Measurements from ENCODE around the gene NAA60.

NAA60 gene

DNA sequence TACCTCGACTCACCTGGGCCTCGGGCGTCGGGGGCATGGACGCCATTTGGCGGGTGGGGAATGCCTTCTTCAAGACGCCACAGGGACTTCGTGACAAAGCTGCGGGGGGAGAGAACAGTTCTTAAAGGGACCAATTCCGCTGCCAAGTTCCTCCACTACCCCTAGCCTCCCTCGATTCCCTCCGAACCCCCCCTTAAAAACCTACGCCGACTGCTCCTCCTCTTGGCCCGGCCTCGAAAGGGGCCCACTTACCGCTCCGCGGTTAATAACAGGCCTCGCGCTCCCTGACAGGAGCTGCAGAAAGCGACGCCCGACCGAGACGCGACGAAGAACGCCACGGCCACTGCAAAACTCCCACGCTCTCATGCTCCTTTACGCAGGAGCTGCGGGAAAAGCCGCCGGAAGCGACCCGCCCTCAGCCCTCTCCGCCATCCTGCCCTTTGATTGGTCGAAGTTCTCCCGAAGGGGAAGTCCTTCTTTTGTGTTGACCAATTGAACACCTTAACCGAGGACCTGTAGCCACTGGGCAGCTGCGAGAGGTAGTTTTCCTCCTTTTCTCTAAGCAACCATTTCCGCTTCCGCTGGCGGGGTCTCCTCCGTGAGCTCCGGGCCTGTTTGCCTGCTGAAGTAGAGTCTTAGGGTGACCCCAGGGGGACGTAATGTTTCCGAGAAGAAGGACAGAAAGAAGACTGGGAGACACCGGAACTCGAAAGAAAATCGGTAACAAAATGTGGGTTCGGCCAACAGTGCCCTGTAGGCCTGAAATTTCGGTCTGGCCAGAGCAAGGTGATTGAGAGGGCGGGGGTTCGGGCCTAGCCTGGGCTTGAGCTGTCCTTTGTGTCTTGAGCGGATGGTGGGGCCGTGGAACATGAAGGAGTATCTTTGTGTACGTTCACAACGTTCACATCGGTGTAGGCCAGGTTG, at the start of gene NAA60, which contains the start of gene ZNF597:
NAA60 (plus strand) TSS at position 573 of the 924 bp plus-strand sequence. CDS start 32,548 bp downstream, outside the sequence.
ZNF597 (minus strand) TSS at position 397 of the 924 bp plus-strand sequence; CDS start at position 46, 351 bp downstream.
- peak; percentile 92 for DNase-seq

DNA sequence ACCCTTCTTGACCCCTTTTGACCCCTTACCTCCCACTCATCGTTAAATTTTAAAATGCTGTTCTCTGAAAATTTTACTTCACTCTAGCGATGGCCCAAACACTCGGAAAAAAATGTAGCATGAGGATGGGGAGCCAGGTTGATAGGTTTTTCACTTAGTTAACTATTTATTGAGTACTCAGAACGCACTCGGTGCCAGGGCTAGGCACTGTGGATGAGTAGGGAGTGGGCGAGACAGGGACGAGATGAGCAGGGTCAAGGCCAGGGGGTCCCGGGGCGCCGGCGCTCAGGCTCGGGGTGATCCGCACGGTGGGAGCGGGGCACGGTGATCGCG, 43.1 kb upstream of the NAA60 start:
- no peak for DNase-seq

DNA sequence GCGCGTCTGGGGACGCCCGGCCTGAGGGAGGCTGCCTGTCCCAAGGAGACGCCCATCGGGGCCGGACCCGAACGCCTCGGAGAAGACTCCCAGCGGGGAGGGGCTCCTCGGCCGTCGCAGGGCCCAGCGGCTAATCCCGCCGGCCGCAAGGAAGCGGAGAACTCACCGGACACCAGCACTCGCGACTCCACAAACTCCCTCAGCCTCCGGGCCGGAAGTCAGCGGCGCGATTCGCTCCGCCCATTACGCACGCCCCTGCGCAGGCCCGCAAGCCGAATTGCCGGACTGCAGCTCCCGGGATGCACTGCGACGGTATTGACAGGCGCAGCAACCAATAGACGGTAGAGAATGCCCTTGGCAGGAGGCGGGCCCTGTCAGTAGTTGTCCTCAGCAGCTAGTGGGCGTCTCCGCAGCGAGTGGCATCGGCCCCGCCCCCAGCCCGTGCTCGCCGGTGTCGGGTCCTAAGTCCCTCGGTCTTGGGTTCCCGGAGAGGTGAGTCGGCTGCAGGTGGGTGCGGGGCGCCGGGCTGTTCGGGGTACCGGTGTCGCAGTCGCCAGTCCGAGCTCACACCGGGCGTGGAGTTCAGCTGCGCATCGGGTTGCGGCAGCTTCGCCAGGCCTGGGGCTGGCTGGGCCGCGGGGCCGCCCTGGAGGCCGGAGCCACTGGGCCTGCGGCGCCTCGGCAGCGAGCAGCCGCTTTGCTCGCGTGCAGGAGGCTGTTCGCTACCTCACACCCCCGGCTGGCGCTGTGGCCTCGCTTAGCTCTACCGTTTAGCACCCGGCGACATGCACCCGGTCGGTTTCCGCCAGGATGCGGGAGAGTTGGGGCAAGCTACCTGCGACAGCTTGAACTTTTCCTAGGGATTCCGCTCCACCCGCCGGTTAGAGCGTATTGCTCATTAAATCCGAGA, 42.4 kb upstream of the NAA60 start, which contains the start of the genes ZNF174 and ZSCAN32:
ZNF174 (plus strand) TSS at position 437 of the 910 bp plus-strand sequence. CDS start 790 bp downstream, outside the sequence.
ZSCAN32 (minus strand) TSS at position 226 of the 910 bp plus-strand sequence. CDS start 3,447 bp downstream, outside the sequence.
- DNase-seq, result peak; percentile 100

DNA sequence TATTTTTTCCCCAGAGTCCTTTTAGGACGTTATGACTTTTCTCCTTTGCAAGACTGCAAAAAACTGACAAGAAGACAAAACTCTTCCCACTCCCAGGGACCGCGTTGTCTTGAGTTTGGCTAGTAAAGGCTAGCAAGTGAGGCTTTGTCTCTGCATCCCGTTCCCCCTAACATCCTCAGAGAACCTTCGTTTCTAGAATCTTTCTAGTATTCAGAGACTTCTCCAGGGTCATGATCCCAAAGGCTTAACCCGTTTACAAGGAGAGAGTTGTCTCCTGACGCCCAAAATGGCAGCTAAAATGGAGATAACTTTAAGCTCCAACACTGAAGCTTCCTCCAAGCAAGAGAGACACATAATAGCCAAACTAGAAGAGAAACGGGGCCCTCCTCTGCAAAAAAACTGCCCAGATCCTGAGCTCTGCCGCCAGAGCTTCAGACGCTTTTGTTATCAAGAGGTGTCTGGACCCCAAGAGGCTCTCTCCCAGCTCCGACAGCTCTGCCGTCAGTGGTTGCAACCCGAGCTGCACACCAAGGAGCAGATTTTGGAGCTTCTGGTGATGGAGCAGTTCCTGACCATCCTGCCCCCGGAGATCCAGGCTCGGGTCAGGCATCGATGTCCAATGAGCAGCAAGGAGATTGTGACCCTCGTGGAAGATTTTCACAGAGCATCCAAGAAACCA, 41.6 kb upstream of the NAA60 start:
- no peak for DNase-seq

DNA sequence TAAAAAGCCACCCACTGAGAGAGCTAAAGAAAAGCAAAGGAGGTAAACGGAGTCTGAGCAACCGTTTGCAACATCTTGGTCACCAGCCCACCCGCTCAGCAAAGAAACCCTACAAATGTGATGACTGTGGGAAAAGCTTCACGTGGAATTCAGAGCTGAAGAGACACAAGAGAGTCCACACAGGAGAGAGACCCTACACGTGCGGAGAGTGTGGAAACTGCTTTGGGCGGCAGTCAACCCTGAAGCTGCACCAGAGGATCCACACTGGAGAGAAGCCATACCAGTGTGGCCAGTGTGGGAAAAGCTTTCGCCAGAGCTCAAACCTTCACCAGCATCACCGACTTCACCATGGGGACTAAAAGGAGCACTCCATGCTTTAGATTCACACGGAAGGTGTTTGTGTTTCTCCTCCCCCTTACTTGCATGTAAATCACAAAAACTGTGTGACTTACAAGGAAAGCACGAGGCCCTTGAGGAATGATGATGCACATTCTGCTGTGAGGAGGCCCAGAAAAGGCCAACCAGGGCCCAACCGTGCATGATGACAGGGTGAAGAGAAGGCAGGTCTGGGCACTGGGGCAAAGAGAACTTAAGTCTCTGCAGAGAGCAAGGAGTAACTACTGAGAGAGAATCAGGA, 34.8 kb upstream of the NAA60 start:
- DNase-seq, result no peak

DNA sequence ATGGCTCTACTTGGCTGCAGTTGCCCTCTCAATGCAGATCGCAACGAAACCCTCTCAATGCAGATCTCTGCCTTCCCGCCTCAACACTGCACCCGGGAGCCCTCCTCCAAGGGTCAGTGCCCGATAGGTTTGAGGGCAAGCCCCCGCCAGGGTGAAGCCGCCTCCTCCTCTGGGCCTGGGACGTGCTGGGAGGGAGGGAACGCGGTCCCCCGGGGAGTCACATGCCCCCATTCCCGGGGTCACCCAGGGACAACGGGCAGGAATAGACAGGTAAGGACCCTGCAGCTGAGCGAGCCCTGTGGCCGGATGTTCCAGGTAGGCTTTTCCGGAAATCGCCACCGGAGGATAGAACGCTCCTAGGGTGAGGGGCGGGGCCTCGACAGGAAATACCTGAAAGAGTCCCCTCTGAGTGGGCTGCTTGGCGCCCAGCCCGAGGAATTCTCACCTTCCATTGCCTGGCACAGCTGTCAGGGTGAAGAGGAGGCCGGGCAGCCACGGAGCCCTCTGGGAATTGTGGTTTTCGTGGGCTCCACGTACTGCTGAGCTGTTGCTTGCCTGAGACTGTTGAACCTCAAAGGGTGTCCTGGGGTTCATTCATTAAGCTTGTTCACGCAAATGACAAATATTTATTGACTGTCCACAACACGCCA, 29.6 kb upstream of the NAA60 start:
- DNase-seq, result no peak

DNA sequence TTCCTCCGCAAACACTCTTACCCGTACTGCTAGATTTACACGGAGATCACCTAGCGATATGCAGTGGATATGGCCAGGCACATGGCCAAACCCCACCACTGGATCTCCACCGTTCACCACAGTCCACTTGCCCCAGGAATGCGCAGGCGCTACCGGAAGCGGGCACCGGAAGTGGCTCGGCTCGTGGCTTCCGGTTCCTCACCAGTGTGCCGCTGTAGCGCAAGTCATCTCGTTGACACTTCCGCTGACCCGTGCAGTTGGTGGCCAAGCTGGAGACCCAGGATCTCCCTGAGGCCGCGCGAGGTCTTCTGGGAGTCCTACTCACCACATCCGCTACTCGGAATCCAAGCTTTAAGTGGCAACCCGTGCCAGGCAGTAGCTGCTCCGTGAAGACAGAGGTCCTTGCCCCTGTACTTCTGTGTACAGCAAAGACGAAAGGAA, 11.7 kb upstream of the NAA60 start:
- peak; percentile 49 for DNase-seq

DNA sequence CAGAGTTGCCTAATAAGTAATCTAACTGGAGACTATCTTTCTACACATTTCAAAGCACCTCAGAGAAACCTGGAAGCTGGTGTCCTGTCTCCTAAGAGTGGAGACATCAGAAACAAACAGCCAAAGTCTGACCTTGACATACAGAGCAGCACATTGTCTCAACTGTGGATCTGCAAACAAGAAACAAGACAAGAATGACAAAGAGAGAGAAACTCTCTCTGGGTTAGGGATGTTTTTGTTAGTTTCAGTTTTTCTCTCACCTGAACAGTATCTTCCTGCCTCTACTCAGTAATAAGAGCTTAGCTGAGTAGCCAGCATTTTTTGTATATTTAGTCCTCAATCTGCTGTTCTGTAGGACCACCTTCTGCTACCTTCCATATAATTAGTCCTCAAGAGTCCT, 9.1 kb upstream of the NAA60 start:
- DNase-seq, result no peak

DNA sequence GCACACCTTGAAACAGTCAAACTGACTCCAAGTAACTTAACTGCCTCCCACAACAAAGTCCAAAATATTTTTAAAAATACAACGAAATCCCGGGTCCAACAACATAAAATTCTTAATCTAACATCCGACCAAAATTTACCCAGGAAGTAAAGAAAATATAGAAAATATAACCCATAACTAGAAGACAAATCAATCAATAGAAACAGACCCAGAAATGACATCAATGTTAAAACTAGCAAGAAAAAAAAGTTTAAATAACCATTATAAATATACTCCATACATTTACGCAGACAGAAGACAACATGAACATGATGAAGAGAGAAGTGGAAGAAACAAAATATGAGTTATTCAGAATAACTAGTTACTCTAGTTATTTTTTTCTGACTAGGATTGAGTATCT, 3.8 kb upstream of the NAA60 start:
- DNase-seq, result no peak

DNA sequence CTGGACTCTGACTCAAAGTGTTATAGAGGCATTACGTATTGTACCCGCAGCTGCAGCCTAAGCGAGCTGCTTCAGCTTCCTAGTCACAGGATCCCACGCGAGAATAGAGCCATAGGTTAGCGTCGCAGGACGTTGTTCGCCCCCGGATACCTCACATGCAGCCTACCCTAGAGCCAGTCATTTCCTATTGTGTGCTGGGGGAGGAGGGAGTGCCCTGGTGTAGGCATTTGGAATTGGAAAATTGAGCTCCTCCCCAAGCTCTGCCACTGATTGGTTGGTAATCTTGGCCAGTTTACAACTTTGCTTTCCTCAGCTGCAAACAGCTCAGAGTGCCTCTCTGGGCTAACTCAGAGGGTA, 530 bp downstream of the NAA60 start:
- DNase-seq, result no peak

DNA sequence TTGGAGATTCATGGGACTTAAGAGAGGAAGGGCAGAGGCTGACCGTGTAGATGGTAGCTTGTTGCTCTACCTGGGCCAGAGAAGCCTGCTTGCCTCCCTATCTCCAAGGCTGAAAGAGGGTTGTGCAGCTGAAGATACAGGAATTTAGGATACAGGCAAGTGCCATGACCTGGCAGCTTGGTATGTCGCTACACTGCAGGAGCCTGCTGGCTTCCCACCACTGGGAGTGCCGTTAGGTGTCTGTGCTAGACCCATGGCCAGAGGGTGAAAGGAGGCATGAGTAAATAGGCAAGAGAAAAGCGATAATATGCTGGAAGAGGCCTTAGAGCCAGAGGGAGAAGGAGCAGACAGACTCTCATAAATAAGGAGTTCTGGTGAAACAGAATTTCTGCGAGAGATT, 10.6 kb downstream of the NAA60 start:
- no peak for DNase-seq

DNA sequence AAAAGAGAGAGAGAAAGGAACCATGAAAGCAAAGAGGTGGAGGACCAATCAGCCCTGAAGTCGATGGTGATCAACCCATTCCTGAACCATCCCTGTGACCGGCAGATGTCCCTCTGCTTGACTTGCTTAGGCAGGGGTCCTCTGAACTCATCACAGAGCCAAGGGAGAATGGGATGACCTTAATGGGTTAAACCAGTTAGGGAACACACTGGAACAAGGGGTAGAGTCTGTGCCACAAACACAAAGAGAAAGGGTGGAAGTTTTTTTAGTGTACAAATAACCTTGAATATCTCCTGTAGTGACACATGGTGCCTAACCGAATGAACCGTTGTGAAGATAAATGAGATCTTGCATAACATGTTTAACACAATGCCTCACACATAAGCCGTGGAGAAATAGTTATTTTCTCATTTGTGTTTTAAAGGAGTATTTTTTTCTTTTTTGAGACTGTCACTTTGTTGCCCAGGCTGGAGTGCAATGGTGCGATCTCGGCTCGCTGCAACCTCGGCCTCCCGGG, 11.2 kb downstream of the NAA60 start:
- no peak for DNase-seq

DNA sequence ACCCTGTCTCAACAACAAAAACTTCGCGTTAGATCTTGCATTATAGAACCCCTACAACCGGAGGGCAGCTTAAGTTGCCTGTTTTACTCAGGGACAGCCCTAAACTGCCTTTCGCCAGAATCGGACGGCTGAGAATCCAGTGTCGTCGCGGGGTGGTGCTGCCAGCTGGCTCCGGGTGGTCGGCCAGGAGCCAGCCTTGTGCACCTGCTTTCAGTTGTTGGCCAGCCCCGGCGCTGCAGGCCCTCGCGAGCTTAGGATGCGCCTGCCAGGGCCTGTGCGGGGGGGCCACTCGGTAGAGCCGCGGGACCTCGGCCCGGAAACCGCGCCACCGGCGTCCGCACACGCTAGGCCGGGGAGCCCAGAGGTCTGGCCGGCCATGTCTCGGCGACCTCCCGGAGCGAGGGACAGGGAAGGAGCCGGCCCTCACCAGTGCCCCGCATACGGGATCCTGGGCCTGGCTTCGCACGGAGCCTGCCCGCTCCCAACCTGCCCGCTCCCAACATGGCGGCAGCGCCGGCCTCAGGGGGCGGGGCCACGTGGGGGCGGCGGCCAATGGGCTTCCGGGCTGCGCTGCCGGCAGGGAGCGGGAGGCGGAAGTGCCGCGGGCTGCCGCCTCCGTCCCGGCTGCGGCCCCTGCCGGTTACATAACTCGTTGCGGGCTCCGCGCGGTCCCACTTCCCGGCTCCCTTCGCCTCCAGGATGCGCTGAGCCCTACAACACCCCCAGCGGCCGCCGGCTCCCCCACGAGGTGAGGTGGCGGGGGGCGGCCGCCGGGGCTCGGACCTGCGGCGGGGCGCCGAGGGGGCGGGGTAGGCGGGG, 14.2 kb downstream of the NAA60 start:
- DNase-seq, result peak; percentile 95

DNA sequence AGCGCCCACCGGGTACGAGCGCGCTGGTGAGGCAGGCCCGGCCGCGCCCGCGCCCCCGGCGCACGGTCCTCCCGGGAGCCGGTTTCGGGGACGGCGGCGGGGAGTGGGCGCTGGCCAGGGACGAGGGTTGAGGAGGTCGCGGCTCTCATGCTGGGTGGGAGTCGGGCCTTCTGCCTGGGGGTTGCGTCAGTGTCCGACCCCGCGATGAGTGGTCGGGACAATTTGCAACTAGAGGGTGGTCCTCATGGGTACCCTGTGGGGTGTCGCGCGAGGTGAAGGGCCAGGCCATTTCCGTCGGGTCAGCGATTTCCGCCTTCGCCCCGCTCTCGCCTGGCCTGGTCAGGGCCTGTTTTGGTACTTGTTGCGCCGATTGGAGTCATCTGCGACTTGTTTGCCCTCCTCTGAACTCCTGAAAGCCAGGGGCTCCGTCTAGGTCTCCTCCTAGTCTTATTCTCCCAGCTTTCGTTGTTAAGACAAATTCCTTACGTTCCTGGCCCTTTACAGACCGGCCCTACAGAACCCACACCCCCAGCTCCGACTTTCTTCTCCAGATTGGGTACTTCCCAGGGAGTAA, 14.9 kb downstream of the NAA60 start:
- peak; percentile 41 for DNase-seq

DNA sequence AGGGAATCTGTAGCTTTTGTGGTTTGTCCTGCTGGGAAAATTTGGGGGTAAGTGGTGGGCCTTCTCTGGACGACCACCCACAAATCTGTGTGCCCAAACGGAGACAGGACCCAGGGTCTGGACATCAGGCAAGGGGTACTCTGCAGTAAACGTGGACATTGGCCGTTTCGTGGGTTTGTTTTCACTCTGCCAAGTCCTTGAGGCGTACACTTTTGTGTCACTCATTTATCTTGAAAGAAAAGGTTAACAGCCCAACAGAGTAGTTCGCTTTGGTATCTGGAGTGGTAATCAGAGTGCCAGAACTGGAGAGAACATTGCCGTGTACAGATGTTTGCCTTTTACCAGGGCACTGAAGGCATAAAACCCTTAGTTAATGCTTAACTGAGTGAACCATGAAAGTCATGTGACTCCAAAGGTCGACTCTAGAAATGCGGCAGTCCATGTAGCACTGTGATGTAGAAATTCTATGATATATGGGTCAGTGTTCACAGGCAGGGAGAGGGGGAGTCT, 15.4 kb downstream of the NAA60 start:
- DNase-seq, result no peak

DNA sequence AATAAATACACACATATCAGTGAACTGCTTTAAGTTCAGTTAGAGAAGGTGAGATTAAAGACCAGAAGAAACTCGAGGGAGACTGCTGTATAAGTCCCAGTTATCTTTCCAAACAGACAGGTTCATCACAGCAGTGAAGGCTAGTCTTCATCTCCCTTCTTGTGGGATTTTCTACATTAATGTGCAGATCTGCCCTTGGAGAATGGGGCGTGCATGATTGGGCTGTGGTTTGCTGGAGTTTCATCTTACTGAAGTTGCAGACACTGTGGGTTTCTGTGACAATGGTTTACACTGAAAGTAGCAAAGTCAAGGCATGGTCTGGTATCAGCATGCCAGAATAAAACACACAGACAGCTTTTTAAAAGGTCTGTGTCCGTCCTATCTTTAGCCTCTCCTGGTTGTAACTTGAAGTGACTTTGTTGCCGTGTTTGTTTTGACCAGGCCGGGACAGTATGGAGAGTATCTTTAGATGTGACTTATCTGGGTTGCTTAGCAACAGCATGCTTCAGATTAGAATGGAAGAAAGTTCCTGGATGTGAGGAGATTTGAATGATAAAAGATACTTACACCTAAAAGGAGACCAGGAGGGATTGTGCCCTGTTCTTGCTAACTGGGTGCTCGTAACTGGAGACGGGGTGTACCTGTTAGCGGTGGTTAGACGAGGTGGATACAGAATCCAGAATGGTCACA, 16.1 kb downstream of the NAA60 start:
- DNase-seq, result no peak

DNA sequence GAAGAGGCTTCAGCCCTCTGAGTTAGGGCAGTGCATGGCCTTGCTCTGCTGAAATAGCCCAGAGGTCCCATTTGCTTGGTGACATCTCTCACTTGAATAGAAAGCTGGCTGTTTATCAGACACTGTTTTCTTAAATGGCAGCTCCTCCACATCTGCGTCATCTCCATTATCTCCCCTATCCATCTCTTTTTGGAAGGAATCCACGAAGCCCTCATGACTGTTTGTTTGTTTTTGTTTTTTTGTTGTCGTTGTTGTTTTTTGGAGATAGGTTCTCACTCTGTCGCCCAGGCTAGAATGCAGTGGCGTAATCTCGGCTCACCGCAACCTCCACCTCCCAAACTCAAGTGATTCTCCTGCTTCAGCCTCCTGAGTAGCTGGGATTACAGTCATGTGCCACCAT, 16.6 kb downstream of the NAA60 start:
- no peak for DNase-seq

DNA sequence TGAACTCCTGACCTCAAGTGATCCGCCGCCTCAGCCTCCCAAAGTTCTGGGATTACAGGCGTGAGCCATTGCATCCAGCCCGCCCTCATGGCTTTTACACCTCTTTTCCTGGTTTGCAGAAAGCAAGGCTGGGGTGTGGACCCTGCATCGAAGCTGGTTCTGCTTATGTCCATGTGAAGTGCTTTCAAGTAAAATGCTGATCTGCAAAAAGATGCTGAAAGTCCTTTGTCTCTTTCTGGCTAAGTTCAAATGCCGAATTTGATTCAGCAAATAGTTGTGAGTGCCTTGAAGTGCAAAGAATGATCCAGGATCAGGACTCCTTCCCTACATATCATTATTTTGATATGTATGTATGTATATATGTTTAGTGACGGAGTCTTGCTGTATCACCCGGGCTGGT, 17.1 kb downstream of the NAA60 start:
- no peak for DNase-seq

DNA sequence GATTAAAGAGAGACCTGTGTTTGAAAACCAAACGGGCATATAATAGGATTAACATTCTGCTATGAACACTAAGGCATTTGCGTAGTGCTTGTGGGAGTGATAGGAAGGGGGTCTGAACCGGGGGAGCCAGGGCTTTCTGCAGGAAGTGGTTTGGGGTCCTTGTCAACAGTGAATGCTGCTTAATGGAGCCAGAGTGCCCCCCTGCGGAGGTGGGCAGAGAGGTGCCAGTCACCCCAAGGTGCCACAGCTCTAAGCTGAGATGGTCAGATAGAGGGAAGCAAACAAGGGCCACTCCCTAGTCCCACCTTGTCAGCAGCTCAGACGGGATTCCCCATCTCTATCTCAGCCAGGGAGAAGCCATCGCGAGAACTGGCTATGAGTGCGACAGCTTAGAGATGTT, 17.7 kb downstream of the NAA60 start:
- DNase-seq, result no peak
